Endothelial cell of umbilical vein (primary cell): Measurements from ENCODE around the gene PCGF5. TPM values are rescaled to one million over a fixed set of nuclear protein-coding genes. Genes with fewer than 3 reads are reported as not detected.

Experiments
- BruUV-seq: library from RNA; stranded (reverse); fragments of 400-500 nt; replicated peaks from 2 replicates; lab custom pipeline; 2021; lab: Mats Ljungman, UMichigan
- CTCF ChIA-PET: fragments of 300-600, 350-600 bp; sonication (Branson Sonifier 250); formaldehyde crosslinking; loops from one replicate; lab custom pipeline; 2021; ENCODE audit warnings: antibody characterized with exemption, inconsistent platforms; lab: Charles Lee
- POLR2A ChIA-PET: fragments of 300-600, 350-600 bp; sonication (Branson Sonifier 250); formaldehyde crosslinking; loops from one replicate; lab custom pipeline; 2021; ENCODE audit warnings: antibody characterized with exemption, inconsistent platforms; lab: Charles Lee
- DNase-seq: peaks from one replicate; pipeline ENCODE4 v3.0.0-alpha.2; 2011; ENCODE audit warnings: low read depth, low spot score
- FAIRE-seq: peaks from 2 replicates; lab custom pipeline; 2011; peaks lifted over from hg19 to GRCh38; lab: Jason Lieb, UNC
- H2AFZ ChIP-seq: 2 replicates; pipeline ENCODE4 v1.6.0; 2012; ENCODE audit warnings: low read depth, low read length, control low read depth, inconsistent platforms
- H3K27ac ChIP-seq: 2 replicates; pipeline ENCODE4 v1.5.1; 2011; ENCODE audit warnings: low read depth, mild to moderate bottlenecking, control low read depth, low read length, moderate library complexity; ENCODE audit not compliant: insufficient read depth
- H3K27me3 ChIP-seq, 2 experiments: 2 replicates each; pipeline versions ENCODE4 v1.6.0 to v1.6.1; 2011; ENCODE audit warnings: low read length in 2 of 2, mixed read lengths in 1 of 2; ENCODE audit not compliant: control insufficient read depth in 2 of 2, insufficient read depth in 2 of 2
- H3K36me3 ChIP-seq, 2 experiments: 2 replicates in 1 of 2; 3 replicates in 1 of 2; pipeline ENCODE4 v1.5.1; 2011; ENCODE audit warnings: low read length in 2 of 2, mild to moderate bottlenecking in 1 of 2, moderate library complexity in 1 of 2; ENCODE audit not compliant: control insufficient read depth in 2 of 2, insufficient read depth in 2 of 2; ENCODE audit errors: extremely low read depth in 1 of 2
- H3K4me1 ChIP-seq: 3 replicates; pipeline ENCODE4 v1.5.1; 2011; ENCODE audit warnings: mild to moderate bottlenecking, low read length; ENCODE audit not compliant: control insufficient read depth, insufficient read depth; ENCODE audit errors: extremely low read depth
- H3K4me2 ChIP-seq: 2 replicates; pipeline ENCODE4 v1.6.1; 2011; ENCODE audit warnings: low read length, control low read depth, mixed read lengths; ENCODE audit not compliant: insufficient read depth
- H3K4me3 ChIP-seq, 3 experiments: fragments of 200-600 bp in 1 of 3; sonication (generic), shearing (Covaris generic) in 1 of 3; replicated peaks in 1 of 3; 2 replicates each; pipeline ENCODE4 v1.5.1; 2011 to 2016; ENCODE audit warnings: control low read depth in 3 of 3, low read length in 3 of 3, mild to moderate bottlenecking in 2 of 3, inconsistent platforms in 1 of 3, low read depth in 1 of 3, moderate library complexity in 1 of 3; ENCODE audit not compliant: insufficient read depth in 1 of 3
- H3K79me2 ChIP-seq: 2 replicates; pipeline ENCODE4 v1.6.0; 2012; ENCODE audit warnings: low read length, inconsistent platforms; ENCODE audit not compliant: control insufficient read depth, insufficient read depth
- H3K9ac ChIP-seq: replicated peaks from 2 replicates; pipeline ENCODE3; 2011; ENCODE audit warnings: low read length, control low read depth; ENCODE audit not compliant: insufficient read depth; ENCODE audit errors: extremely low read depth
- H3K9me1 ChIP-seq: replicated peaks from 3 replicates; pipeline ENCODE4 v1.6.0; 2011; ENCODE audit warnings: mild to moderate bottlenecking, low read length; ENCODE audit not compliant: control insufficient read depth, insufficient read depth; ENCODE audit errors: extremely low read depth
- H3K9me3 ChIP-seq: replicated peaks from 2 replicates; pipeline ENCODE4 v1.5.1; 2012; ENCODE audit warnings: low read length, inconsistent platforms; ENCODE audit not compliant: control insufficient read depth, insufficient read depth
- H4K20me1 ChIP-seq: replicated peaks from 2 replicates; pipeline ENCODE3; 2011; ENCODE audit warnings: mild to moderate bottlenecking, low read length; ENCODE audit not compliant: control insufficient read depth, insufficient read depth; ENCODE audit errors: extremely low read depth
- FOS ChIP-seq: IDR thresholded peaks from 2 replicates; pipeline ENCODE4 v1.6.1; 2011; ENCODE audit warnings: mild to moderate bottlenecking, low read length, moderate library complexity, borderline replicate concordance; ENCODE audit not compliant: insufficient read depth
- MYC ChIP-seq: IDR thresholded peaks from one replicate; pipeline ENCODE4 v1.6.1; 2011; ENCODE audit warnings: mild to moderate bottlenecking, low read depth, low read length
- POLR2AphosphoS5 ChIP-seq: IDR thresholded peaks from 2 replicates; pipeline ENCODE4 v1.6.1; 2012; ENCODE audit warnings: low read depth, mild to moderate bottlenecking, control low read depth, low read length, moderate library complexity; ENCODE audit not compliant: insufficient read depth
- dilution Hi-C: fragments of 300-500 bp; cut with MboI; formaldehyde crosslinking; loops from one replicate; pipeline ENCODE4 v1.15.0; 2019; ENCODE audit warnings: low sequenced_read_pairs; ENCODE audit not compliant: extremely low pct_ligation_motif_present
- intact Hi-C: fragments of 100-400 bp; cut with micrococcal nuclease; formaldehyde crosslinking; loops from one replicate; pipeline ENCODE4 v1.10.0; 2022
- polyA plus RNA-seq, 4 experiments: library from polyadenylated mRNA; depleted of rRNA in 3 of 4; stranded (reverse) in 3 of 4; unstranded in 1 of 4; fragments of >200 nt; gene quantifications; 2 replicates each; pipeline versions ENCODE4 v1.2.1 to v1.2.3, GENCODE V29; 2011 to 2012; ENCODE audit warnings: missing spikeins in 1 of 4
- total RNA-seq: library from RNA; stranded (reverse); gene quantifications from 2 replicates; pipeline ENCODE4 v1.2.3, GENCODE V29; 2021

The PCGF5 gene
- total and polyA plus RNA-seq, 2 donors (not counting 3 experiments of a cell fraction or from before 2014, with no cell fraction given): 25.0 to 29.8 TPM

DNA sequence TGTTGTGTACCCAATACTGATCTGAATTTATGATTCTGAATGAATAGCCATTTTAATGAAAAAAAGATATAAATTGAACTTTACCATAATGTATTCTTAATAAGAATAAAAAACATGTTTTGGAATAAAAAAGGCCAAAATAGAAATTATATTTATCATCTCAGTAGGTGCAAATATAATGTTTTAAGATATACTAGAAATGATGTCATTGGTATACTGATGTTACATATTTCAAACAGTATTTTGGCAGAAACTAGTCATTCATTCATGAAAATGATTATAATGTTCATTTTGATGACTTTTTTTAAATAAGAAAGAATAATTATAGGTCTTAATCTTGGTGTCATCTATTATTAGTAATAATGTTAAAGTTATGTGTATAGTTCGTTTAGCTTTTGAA, 9.2 kb downstream of the PCGF5 start:
- BruUV-seq: no TSS peak
- Histone ChIP-seq H3K9me3 (no peaks in the 10 kb centered on the region), H3K9ac (no peak overlapping the region), H3K4me2 (no peak overlapping the region), H3K79me2 (peaks cover 1% of the 10 kb centered on the region), H3K4me3 (no peak overlapping the region), H3K27ac (no peak overlapping the region), H2AFZ (no peak overlapping the region), H3K9me1 (no peaks in the 10 kb centered on the region), H4K20me1 (no peaks in the 10 kb centered on the region), H3K27me3 (no peaks in the 10 kb centered on the region), H3K36me3 (peaks cover 0 to 3% of the 10 kb centered on the region in 2 experiments), H3K4me1 (no peaks in the 10 kb centered on the region)
- ChIA-PET CTCF (interaction anchor here (1.0 to 1.4 kb wide), 2 partner anchors 20 to 223 kb away, joined by 3 to 6 read pairs; no protein-coding TSS in a partner anchor), POLR2A (no interaction called here)
- intact Hi-C loops (no loop called here), dilution Hi-C loops (no loop called here)
- DNase-seq: no peak
- TF ChIP-seq FOS: no peak
- no peak for FAIRE-seq

DNA sequence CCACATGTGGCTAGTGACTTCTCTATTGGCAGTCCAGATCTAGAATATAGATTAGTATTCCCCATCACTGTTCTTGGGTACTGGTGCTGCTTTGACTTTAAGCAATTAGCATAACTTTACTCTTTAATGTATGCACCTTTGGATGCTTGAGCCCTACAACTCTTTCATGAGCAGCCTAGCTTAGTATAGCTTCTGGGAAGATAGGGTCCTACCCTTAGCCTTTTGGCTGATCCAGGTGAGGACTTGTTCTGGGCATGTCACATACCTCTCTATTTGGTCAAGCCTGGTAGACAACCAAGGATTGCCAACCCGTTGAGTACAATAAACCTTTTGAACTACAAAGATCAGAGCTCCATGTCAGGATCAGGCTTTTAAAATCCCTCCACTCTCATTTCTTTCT, 17.7 kb downstream of the PCGF5 start:
- no peak overlapping the region for H2AFZ ChIP-seq
- H3K9me3 ChIP-seq: no peaks in the 10 kb centered on the region
- H3K9me1 ChIP-seq: no peaks in the 10 kb centered on the region
- POLR2A ChIA-PET: no interaction called here
- DNase-seq (no peak), FAIRE-seq (no peak)
- CTCF ChIA-PET: interaction anchor here (0.6 to 4.4 kb wide), 6 partner anchors 10 to 455 kb away, joined by 3 to 22 read pairs (median 4); no protein-coding TSS in a partner anchor
- no peak for TF ChIP-seq FOS
- no peak for TF ChIP-seq MYC
- TF ChIP-seq POLR2AphosphoS5: no peak
- no peaks in the 10 kb centered on the region for H3K27me3 ChIP-seq
- H3K4me1 ChIP-seq: no peaks in the 10 kb centered on the region
- no peak overlapping the region for H3K4me2 ChIP-seq
- H4K20me1 ChIP-seq: no peaks in the 10 kb centered on the region
- dilution Hi-C loops: no loop called here
- no peak overlapping the region for H3K27ac ChIP-seq
- BruUV-seq: no TSS peak
- H3K36me3 ChIP-seq: no peaks in the 10 kb centered on the region
- H3K4me3 ChIP-seq: no peak overlapping the region
- intact Hi-C loops: no loop called here
- H3K9ac ChIP-seq: no peak overlapping the region
- H3K79me2 ChIP-seq: no peaks in the 10 kb centered on the region
